Measurements from ENCODE around the gene TFAP2B. TPM values are rescaled to one million over a fixed set of nuclear protein-coding genes. Genes with fewer than 3 reads are reported as not detected.

Gene TFAP2B
- total RNA-seq, 1 experiment from 2014 or later = not detected

DNA sequence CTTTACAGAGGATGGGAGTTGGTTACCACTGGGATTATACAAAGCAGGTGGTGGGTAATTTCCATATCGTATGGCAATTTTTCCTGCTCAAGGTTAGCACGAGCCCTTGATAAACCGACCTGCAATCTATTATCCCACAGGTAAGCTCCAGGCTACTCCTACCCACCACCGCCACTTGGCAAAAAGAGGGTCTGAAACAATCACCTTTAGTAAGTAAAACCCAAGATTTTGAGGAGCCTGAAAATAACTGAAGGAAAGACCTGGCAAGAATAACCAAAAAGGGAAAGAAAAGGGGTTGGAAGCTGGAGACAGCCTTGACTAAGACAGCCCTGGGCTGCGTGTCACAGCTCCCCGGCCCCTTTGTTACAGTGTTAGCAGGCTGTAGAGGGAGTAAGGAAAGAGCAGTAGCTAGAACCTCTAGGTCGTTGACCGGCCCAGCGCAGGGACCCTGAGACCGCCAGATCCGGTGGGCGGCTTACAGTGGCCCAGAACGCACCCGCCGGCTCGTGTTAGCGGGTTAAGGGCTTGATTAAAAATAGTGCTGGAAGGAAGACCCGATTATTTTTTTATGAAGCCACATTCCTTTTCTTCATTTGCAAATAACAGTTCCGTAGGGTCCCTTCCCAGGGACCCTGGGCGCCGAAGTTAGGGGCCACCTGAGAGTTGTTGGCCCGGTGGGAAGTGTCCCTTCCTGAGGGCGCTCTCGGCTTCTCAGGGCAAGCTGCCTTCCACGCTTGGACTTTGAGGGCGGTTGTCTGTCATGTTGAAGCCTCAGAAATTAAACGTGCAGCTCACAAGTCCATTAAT, 30.5 kb downstream of the TFAP2B start:
- Mint-ChIP-seq H3K27me3 (ENCODE audit: unreplicated experiment) (peaks cover 31% of the 10 kb centered on the region), H3K9me3 (ENCODE audit: low read depth, unreplicated experiment) (no peaks in the 10 kb centered on the region), H3K4me1 (ENCODE audit: low read depth, unreplicated experiment) (no peaks in the 10 kb centered on the region), H3K36me3 (ENCODE audit: insufficient read depth, unreplicated experiment) (no peaks in the 10 kb centered on the region), H3K27ac (ENCODE audit: unreplicated experiment) (no peak overlapping the region), H3K4me3 (ENCODE audit: low read depth, unreplicated experiment) (no peak overlapping the region)
- BruUV-seq (replicated peaks) = no TSS peak
- no peak for DNase-seq
- CTCF ChIA-PET = interaction anchor here (0.6 kb wide), 1 partner anchor 397 kb away, joined by 3 read pairs; no protein-coding TSS in a partner anchor
- TF ChIP-seq, protein P1, sequence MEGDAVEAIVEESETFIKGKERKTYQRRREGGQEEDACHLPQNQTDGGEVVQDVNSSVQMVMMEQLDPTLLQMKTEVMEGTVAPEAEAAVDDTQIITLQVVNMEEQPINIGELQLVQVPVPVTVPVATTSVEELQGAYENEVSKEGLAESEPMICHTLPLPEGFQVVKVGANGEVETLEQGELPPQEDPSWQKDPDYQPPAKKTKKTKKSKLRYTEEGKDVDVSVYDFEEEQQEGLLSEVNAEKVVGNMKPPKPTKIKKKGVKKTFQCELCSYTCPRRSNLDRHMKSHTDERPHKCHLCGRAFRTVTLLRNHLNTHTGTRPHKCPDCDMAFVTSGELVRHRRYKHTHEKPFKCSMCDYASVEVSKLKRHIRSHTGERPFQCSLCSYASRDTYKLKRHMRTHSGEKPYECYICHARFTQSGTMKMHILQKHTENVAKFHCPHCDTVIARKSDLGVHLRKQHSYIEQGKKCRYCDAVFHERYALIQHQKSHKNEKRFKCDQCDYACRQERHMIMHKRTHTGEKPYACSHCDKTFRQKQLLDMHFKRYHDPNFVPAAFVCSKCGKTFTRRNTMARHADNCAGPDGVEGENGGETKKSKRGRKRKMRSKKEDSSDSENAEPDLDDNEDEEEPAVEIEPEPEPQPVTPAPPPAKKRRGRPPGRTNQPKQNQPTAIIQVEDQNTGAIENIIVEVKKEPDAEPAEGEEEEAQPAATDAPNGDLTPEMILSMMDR (IDR thresholded peaks at IDR 0.05; ENCODE audit: unreplicated experiment) = no peak
- intact Hi-C loops (cut with micrococcal nuclease; ENCODE audit: unreplicated experiment) = no loop called here

DNA sequence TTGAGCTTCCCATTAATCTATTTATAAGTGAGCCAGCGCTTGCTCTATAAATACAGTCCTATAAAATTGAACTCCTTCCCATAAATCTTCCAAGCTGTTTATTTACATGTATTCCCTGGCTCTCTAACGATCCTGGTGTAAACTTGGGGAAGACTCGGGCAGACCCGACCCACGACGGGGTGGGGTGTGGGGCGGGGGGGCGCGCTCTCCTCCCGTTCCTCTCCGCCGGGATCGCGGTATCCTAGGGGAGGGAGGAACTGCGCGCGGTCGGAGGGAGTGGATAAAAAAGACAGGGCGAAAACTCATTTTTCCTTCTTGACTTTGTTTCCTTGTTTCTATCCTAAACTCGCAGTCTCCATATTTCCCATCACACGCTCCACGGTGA, 31.1 kb downstream of the TFAP2B start:
- no peak overlapping the region for H3K4me3 Mint-ChIP-seq (ENCODE audit: low read depth, unreplicated experiment)
- BruUV-seq (replicated peaks) = no TSS peak
- H3K27me3 Mint-ChIP-seq (ENCODE audit: unreplicated experiment) = peaks cover 26% of the 10 kb centered on the region
- CTCF ChIA-PET = interaction anchor here (0.6 kb wide), 1 partner anchor 396 kb away, joined by 3 read pairs; no protein-coding TSS in a partner anchor
- H3K36me3 Mint-ChIP-seq (ENCODE audit: insufficient read depth, unreplicated experiment) = no peaks in the 10 kb centered on the region
- intact Hi-C loops (cut with micrococcal nuclease; ENCODE audit: unreplicated experiment) = no loop called here
- no peaks in the 10 kb centered on the region for H3K4me1 Mint-ChIP-seq (ENCODE audit: low read depth, unreplicated experiment)
- H3K9me3 Mint-ChIP-seq (ENCODE audit: low read depth, unreplicated experiment) = no peaks in the 10 kb centered on the region
- TF ChIP-seq, protein P1 (IDR thresholded peaks at IDR 0.05; ENCODE audit: unreplicated experiment) = no peak
- no peak for DNase-seq
- H3K27ac Mint-ChIP-seq (ENCODE audit: unreplicated experiment) = no peak overlapping the region

DNA sequence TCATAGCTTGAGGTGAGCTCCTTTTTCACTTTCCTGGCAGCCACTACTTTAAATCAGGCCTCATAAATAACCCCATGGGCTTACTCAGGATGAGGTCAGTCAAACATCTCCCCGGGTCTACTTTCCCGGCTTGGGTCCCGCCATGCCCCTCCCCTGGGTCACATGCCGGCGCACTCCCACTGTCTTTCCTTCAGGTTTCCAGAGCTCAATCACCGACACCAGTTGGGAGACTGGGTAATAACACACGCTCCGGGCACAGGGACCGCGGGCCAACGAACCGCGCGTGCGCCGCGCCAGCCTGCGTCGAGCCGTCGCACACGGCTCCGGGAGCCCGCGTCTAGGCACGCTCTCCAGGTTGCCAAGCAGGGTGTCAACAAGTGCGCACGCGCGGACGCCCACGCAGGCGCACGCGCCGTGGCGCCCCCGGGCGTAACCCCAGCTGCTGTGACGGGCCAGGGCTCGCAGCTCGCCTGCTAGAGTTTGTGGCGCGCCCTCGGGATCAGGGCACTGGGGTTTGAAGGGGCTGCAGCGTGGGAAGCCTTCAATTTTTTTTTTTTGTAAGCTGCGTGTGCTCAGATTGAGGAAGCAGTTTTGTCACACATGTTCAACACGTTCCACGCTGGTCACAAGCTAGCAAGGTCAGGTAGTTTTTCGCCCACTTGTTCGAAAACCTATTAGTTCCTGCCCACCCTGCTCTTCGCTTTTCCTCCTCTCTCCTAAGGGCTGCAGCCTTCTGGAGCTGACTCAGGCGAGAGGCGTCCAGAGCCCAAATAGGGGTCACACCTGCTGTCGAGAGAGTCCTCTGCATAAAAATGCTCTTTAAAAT, 31.8 kb downstream of the TFAP2B start:
- Mint-ChIP-seq H3K4me3 (ENCODE audit: low read depth, unreplicated experiment) (no peak overlapping the region), H3K27me3 (ENCODE audit: unreplicated experiment) (peaks cover 19% of the 10 kb centered on the region), H3K4me1 (ENCODE audit: low read depth, unreplicated experiment) (no peaks in the 10 kb centered on the region), H3K9me3 (ENCODE audit: low read depth, unreplicated experiment) (no peaks in the 10 kb centered on the region), H3K36me3 (ENCODE audit: insufficient read depth, unreplicated experiment) (no peaks in the 10 kb centered on the region), H3K27ac (ENCODE audit: unreplicated experiment) (no peak overlapping the region)
- CTCF ChIA-PET = no interaction called here
- BruUV-seq (replicated peaks) = no TSS peak
- DNase-seq = no peak
- TF ChIP-seq, protein P1 (IDR thresholded peaks at IDR 0.05; ENCODE audit: unreplicated experiment) = no peak
- intact Hi-C loops (cut with micrococcal nuclease; ENCODE audit: unreplicated experiment) = no loop called here

DNA sequence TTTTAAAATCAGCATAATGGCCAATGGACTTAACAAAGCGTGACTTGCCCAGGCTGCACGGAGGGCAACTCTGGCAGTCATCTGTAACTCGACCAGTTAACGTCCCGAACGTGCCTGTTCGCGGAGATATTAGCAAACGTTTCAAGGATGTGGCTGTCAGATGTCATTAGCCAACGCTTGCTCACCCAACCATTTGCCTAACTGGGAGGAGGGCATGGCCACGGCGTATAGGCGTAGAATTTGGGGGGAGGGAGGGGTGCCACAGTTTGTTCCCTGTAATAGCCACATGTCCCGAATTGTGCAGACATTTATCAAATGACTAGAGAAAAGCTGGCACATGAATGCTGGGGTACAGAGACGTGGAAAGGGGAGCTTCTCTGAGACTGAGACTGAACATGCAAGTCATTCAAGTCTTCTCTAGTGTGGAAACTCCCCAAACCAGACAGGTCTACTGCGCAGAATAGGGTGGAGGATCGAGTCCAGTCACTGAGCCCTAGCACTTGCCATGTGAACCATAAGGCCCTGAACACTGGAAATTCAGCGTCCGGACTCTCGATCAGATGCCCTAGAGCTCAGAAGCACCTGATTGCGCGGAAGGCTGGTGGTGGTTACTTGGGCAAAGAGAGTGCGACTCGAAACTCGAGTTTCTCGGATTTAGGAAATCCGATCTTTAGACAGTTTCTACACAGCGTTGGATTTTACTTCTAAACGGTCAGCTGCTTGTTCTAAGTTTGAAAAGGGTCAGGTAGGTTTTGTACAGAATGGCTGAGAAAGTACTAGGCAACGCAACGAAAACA, 32.6 kb downstream of the TFAP2B start:
- no peaks in the 10 kb centered on the region for H3K36me3 Mint-ChIP-seq (ENCODE audit: insufficient read depth, unreplicated experiment)
- CTCF ChIA-PET = no interaction called here
- intact Hi-C loops (cut with micrococcal nuclease; ENCODE audit: unreplicated experiment) = no loop called here
- H3K9me3 Mint-ChIP-seq (ENCODE audit: low read depth, unreplicated experiment) = no peaks in the 10 kb centered on the region
- H3K4me1 Mint-ChIP-seq (ENCODE audit: low read depth, unreplicated experiment) = no peaks in the 10 kb centered on the region
- no peak overlapping the region for H3K27ac Mint-ChIP-seq (ENCODE audit: unreplicated experiment)
- peaks cover 11% of the 10 kb centered on the region for H3K27me3 Mint-ChIP-seq (ENCODE audit: unreplicated experiment)
- no TSS peak for BruUV-seq (replicated peaks)
- TF ChIP-seq, protein P1 (IDR thresholded peaks at IDR 0.05; ENCODE audit: unreplicated experiment) = no peak
- H3K4me3 Mint-ChIP-seq (ENCODE audit: low read depth, unreplicated experiment) = no peak overlapping the region
- no peak for DNase-seq
